ENCODE results near the gene OR4F15. TPM values are rescaled to one million over a fixed set of nuclear protein-coding genes. Genes with fewer than 3 reads are reported as not detected.

The OR4F15 gene
- total and polyA plus RNA-seq, 2 of the 8 experiments (the other 6 are each of a cell fraction or from before 2014, with no cell fraction given) = not detected

DNA sequence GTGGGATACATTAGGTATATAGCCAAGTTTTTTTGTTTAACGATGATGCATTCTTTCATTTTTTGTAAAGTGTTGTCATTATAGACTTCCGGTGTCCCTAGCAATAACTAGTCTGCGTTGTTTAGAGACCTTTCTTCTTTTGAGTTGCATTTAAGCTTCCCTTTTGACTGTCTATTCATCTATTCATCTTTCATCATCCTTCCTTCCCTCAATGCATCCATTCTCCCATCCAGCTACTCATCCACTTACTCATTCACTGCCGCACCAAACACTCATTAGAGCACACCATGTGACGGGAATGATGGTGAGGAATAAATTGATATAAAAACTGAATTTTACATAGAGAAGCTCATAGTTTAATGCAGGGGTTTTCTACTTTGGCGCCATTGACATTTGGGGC lies 32.9 kb downstream of the OR4F15 start:
- H3K9me3 ChIP-seq (ENCODE audit: insufficient read depth in 2 of 2, low read depth in 1 of 2, low read length in 1 of 2) = peaks cover 8 to 20% of the 10 kb centered on the region in 2 experiments; a peak in 2 of 4 replicates
- no peak overlapping the region for H2BK5ac ChIP-seq (ENCODE audit: low read depth, low read length)
- H4K20me1 ChIP-seq (replicated peaks in 1 of 2; ENCODE audit: control insufficient read depth in 1 of 2, insufficient read depth in 2 of 2, low read length in 2 of 2) = no peaks in the 10 kb centered on the region
- no peaks in the 10 kb centered on the region for H3K23me2 ChIP-seq (ENCODE audit: low read depth, low read length)
- H3K4ac ChIP-seq (replicated peaks; ENCODE audit: insufficient read length, low read depth, low read length) = no peak overlapping the region
- POLR2A ChIA-PET (ENCODE audit: partially characterized antibody) = no interaction called here
- no peak overlapping the region for H4K91ac ChIP-seq (replicated peaks; ENCODE audit: insufficient read length, low read length)
- H2BK15ac ChIP-seq (ENCODE audit: low read length) = no peak overlapping the region
- H2BK20ac ChIP-seq (ENCODE audit: low read length) = no peak overlapping the region
- no peak overlapping the region for H3K4me2 ChIP-seq (ENCODE audit: insufficient read depth in 1 of 2, low read depth in 2 of 2, low read length in 2 of 2)
- no peak overlapping the region for H2AFZ ChIP-seq (ENCODE audit: low read length)
- H4K5ac ChIP-seq (ENCODE audit: insufficient read length, low read depth, low read length) = no peak overlapping the region
- H3K27ac ChIP-seq (ENCODE audit: low read depth, low read length) = no peak overlapping the region
- H3K27me3 ChIP-seq (replicated peaks in 1 of 4; ENCODE audit: control insufficient read depth in 3 of 4, extremely low read depth in 1 of 4, insufficient read depth in 3 of 4, low read length in 3 of 4) = no peaks in the 10 kb centered on the region
- H3K56ac ChIP-seq (replicated peaks; ENCODE audit: insufficient read length, low read depth, low read length) = no peak overlapping the region
- no peaks in the 10 kb centered on the region for H3K36me3 ChIP-seq (ENCODE audit: control insufficient read depth in 2 of 4, insufficient read depth in 4 of 4, low read length in 3 of 4)
- no peak overlapping the region for H2BK120ac ChIP-seq (replicated peaks; ENCODE audit: low read depth, low read length)
- 59% methylated on average over 6 of the region's 6 CpGs; no CpG with 5 or more reads in 1 of the 2 experiments for WGBS, 2 experiments (ENCODE audit: extremely low coverage in 1 of 2, insufficient coverage in 1 of 2, insufficient read length in 1 of 2, insufficient replicate concordance in 2 of 2, low coverage in 1 of 2, low lambda C conversion rate in 2 of 2, missing lambda C conversion rate in 1 of 2)
- H4K8ac ChIP-seq (ENCODE audit: extremely low read depth, insufficient read depth, low read length) = no peak overlapping the region
- no peak overlapping the region for H3K18ac ChIP-seq (ENCODE audit: extremely low read depth, low read length)
- no peak overlapping the region for H2BK12ac ChIP-seq (ENCODE audit: low read depth, low read length)
- H3K14ac ChIP-seq (ENCODE audit: insufficient read length) = no peak overlapping the region
- no peak overlapping the region for H3K9ac ChIP-seq (replicated peaks in 1 of 4; ENCODE audit: extremely low read depth in 1 of 4, low read depth in 3 of 4, low read length in 3 of 4)
- DNase-seq (ENCODE audit: low read depth in 1 of 2, low spot score in 2 of 2) = no peak
- no peaks in the 10 kb centered on the region for H3K79me1 ChIP-seq (ENCODE audit: low read depth, low read length)
- no peak overlapping the region for H3K4me3 ChIP-seq (ENCODE audit: extremely low read depth in 1 of 4, insufficient read depth in 2 of 4, low read depth in 3 of 4, low read length in 4 of 4)
- H3K79me2 ChIP-seq (ENCODE audit: control insufficient read depth in 1 of 2, insufficient read depth in 2 of 2, low read length in 2 of 2) = no peaks in the 10 kb centered on the region
- no peak for FAIRE-seq
- H3K4me1 ChIP-seq (replicated peaks in 1 of 4; ENCODE audit: control insufficient read depth in 3 of 4, insufficient read depth in 4 of 4, low read length in 3 of 4) = peaks cover 0 to 2% (median 0%) of the 10 kb centered on the region in 4 experiments; a peak in 3 of 7 replicates
- no peak overlapping the region for H3K23ac ChIP-seq (ENCODE audit: insufficient read length)
- CTCF ChIA-PET (ENCODE audit: partially characterized antibody) = no interaction called here
- no peak overlapping the region for H2AK5ac ChIP-seq (ENCODE audit: low read depth, low read length)
- TF ChIP-seq YY1 (IDR thresholded peaks at IDR 0.05; ENCODE audit: low read depth, low read length) = no peak
- TF ChIP-seq CHD1 (IDR thresholded peaks at IDR 0.05; ENCODE audit: low read depth, low read length) = no peak
- no peak for TF ChIP-seq SP1 (IDR thresholded peaks at IDR 0.05; ENCODE audit: low read depth, low read length)
- TF ChIP-seq, protein P1, sequence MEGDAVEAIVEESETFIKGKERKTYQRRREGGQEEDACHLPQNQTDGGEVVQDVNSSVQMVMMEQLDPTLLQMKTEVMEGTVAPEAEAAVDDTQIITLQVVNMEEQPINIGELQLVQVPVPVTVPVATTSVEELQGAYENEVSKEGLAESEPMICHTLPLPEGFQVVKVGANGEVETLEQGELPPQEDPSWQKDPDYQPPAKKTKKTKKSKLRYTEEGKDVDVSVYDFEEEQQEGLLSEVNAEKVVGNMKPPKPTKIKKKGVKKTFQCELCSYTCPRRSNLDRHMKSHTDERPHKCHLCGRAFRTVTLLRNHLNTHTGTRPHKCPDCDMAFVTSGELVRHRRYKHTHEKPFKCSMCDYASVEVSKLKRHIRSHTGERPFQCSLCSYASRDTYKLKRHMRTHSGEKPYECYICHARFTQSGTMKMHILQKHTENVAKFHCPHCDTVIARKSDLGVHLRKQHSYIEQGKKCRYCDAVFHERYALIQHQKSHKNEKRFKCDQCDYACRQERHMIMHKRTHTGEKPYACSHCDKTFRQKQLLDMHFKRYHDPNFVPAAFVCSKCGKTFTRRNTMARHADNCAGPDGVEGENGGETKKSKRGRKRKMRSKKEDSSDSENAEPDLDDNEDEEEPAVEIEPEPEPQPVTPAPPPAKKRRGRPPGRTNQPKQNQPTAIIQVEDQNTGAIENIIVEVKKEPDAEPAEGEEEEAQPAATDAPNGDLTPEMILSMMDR (IDR thresholded peaks at IDR 0.05; ENCODE audit: control extremely low read depth in 1 of 3, insufficient read depth in 1 of 3, low read depth in 1 of 3, low read length in 3 of 3) = no peak
- no peak for TF ChIP-seq KDM1A (IDR thresholded peaks at IDR 0.05; ENCODE audit: borderline replicate concordance, low read length)
- TF ChIP-seq, protein P2, sequence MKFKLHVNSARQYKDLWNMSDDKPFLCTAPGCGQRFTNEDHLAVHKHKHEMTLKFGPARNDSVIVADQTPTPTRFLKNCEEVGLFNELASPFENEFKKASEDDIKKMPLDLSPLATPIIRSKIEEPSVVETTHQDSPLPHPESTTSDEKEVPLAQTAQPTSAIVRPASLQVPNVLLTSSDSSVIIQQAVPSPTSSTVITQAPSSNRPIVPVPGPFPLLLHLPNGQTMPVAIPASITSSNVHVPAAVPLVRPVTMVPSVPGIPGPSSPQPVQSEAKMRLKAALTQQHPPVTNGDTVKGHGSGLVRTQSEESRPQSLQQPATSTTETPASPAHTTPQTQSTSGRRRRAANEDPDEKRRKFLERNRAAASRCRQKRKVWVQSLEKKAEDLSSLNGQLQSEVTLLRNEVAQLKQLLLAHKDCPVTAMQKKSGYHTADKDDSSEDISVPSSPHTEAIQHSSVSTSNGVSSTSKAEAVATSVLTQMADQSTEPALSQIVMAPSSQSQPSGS (IDR thresholded peaks at IDR 0.05; ENCODE audit: low read length) = no peak
- TF ChIP-seq USF2 (IDR thresholded peaks at IDR 0.05; ENCODE audit: low read length) = no peak
- no peak for TF ChIP-seq SIN3A (conservative IDR thresholded peaks at IDR 0.05 in 1 of 2, IDR thresholded peaks at IDR 0.05 in 1 of 2; ENCODE audit: low read depth in 1 of 2, low read length in 2 of 2)
